Thyroid gland (tissue), 4 donors: ENCODE results near the gene SEC14L2.

Source experiments
- CTCF ChIP-seq, 6 experiments: fragments of 200-600 bp in 3 of 6; fragments of 450-650 bp in 3 of 6; sonication (generic) in 3 of 6; IDR thresholded peaks; one replicate each; pipeline ENCODE4 v1.5.1; 2016 to 2019; ENCODE audit warnings: antibody characterized with exemption in 6 of 6, mild to moderate bottlenecking in 2 of 6, inconsistent platforms in 1 of 6, moderate library complexity in 1 of 6
- POLR2A ChIP-seq, 2 donors: fragments of 450-650 bp; IDR thresholded peaks; one replicate each; pipeline ENCODE4 v1.6.1; 2017; ENCODE audit warnings: antibody characterized with exemption in 2 of 2, mild to moderate bottlenecking in 2 of 2, moderate library complexity in 1 of 2

GRCh38 chr22:30416837-30417236 is 20.0 kb downstream of the SEC14L2 start:
- TF ChIP-seq CTCF (IDR thresholded peaks at IDR 0.05): no peak
- TF ChIP-seq POLR2A (IDR thresholded peaks at IDR 0.05): no peak
